Bronchial epithelial cell (primary cell): ENCODE results near the gene ESYT2. TPM values are rescaled to one million over a fixed set of nuclear protein-coding genes. Genes with fewer than 3 reads are reported as not detected.

Source experiments
- DNase-seq: peaks from one replicate; pipeline ENCODE4 v3.0.0-alpha.2; 2010; ENCODE audit warnings: low read depth
- FAIRE-seq: peaks from 2 replicates; lab custom pipeline; 2011; peaks lifted over from hg19 to GRCh38; lab: Jason Lieb, UNC
- H3K27me3 ChIP-seq: 2 replicates; pipeline ENCODE4 v1.5.1; 2011; ENCODE audit warnings: low read length; ENCODE audit not compliant: control insufficient read depth, insufficient read depth
- H3K36me3 ChIP-seq: 2 replicates; pipeline ENCODE4 v1.5.1; 2011; ENCODE audit warnings: low read length; ENCODE audit not compliant: control insufficient read depth, insufficient read depth
- H3K4me3 ChIP-seq: 2 replicates; pipeline ENCODE4 v1.5.1; 2011; ENCODE audit warnings: mild to moderate bottlenecking, low read depth, low read length, control low read depth
- total RNA-seq: library from RNA; depleted of rRNA; stranded (reverse); fragments of >200 nt; gene quantifications from 2 replicates; pipeline ENCODE4 v1.2.1, GENCODE V29; 2014
- TF ChIP-seq, protein P1 (sequence below): IDR thresholded peaks from 2 replicates; pipeline ENCODE4 v1.5.1; 2011; ENCODE audit warnings: mild to moderate bottlenecking, moderate library complexity, low read length, control low read depth, inconsistent platforms; ENCODE audit not compliant: insufficient read depth, severe bottlenecking

Gene ESYT2
- total RNA-seq, 1 donor from 2014 or later, result 75.0 TPM

DNA sequence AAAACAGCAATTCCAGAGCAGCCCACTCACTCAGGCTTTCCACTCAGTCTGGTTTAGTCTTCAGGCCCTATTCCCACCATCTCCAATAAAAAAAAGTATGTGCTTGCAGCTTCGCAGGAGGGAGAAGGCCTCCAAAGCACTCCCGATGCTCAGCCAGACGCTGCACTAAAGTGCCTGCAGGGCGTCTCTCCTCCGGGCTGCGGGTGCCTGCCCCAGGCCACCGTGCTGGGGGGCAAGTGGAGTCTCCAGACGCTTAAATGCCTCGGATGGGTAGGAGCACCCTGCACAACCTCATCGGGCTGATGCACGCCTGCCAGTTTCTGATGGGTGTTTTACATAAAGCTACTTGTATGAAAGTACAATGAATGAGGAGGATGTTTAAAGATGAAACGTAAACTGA is 93.4 kb downstream of the ESYT2 start:
- TF ChIP-seq, protein P1, sequence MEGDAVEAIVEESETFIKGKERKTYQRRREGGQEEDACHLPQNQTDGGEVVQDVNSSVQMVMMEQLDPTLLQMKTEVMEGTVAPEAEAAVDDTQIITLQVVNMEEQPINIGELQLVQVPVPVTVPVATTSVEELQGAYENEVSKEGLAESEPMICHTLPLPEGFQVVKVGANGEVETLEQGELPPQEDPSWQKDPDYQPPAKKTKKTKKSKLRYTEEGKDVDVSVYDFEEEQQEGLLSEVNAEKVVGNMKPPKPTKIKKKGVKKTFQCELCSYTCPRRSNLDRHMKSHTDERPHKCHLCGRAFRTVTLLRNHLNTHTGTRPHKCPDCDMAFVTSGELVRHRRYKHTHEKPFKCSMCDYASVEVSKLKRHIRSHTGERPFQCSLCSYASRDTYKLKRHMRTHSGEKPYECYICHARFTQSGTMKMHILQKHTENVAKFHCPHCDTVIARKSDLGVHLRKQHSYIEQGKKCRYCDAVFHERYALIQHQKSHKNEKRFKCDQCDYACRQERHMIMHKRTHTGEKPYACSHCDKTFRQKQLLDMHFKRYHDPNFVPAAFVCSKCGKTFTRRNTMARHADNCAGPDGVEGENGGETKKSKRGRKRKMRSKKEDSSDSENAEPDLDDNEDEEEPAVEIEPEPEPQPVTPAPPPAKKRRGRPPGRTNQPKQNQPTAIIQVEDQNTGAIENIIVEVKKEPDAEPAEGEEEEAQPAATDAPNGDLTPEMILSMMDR, result no peak
- no peak for FAIRE-seq
- no peaks in the 10 kb centered on the region for H3K27me3 ChIP-seq
- DNase-seq, result no peak
- no peak overlapping the region for H3K4me3 ChIP-seq
- H3K36me3 ChIP-seq, result peaks cover 18% of the 10 kb centered on the region

DNA sequence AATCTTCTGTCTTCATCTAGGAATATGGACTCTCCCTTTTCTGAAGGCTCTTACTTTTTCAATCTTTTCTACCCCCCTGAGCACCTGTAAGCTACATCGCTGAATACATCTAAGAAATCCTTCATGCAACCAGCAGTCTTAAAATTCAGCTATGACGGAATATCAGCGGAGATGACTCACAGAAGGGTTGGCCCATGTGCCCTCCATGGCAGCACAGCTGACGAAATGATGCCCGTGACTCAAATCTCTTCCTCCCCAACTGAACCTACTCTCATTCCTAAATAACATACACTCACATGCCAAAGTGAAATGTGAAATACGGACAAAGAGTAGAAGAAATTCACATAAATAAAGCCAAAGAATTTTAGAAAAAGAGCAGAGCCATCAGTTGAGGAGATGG is 94.4 kb downstream of the ESYT2 start:
- H3K4me3 ChIP-seq, result no peak overlapping the region
- TF ChIP-seq, protein P1, result no peak
- DNase-seq (peak; percentile 40), FAIRE-seq (no peak)
- H3K36me3 ChIP-seq, result peaks cover 21% of the 10 kb centered on the region
- no peaks in the 10 kb centered on the region for H3K27me3 ChIP-seq

DNA sequence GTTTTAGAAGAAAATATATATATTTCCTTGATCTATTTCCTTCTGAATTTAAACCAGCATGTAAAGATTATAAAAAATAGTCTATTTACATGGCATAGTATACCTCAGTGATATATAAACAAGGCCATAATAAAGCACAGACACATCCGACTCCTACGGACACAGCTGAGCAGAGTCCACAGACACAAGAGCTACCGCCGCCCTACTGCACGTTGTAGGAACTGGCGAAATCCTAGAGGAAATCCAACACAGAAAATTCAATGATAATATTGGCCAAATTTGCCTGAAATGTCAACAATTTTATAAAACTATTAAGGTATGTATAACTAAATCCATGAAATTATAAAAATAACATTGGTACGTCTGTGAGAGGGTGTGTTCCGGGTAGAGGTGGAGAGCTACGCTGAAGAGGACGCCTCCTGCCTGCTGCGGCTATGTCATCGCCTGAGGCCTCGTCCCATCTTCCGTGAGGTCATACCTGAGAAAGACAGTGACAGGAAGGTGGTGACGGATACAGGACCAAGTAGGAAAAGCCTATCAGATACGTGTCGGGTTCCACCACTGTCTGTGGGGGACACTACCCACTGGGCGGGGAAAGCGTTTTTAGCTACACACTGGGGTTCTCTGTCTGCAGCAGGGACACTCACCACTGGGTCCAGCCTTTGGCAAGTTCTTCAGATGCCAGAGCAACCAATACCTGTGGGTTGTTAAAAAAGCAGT is 95.4 kb downstream of the ESYT2 start:
- Histone ChIP-seq H3K27me3 (no peaks in the 10 kb centered on the region), H3K4me3 (no peak overlapping the region), H3K36me3 (peaks cover 20% of the 10 kb centered on the region)
- TF ChIP-seq, protein P1, result no peak
- no peak for FAIRE-seq
- DNase-seq, result no peak

DNA sequence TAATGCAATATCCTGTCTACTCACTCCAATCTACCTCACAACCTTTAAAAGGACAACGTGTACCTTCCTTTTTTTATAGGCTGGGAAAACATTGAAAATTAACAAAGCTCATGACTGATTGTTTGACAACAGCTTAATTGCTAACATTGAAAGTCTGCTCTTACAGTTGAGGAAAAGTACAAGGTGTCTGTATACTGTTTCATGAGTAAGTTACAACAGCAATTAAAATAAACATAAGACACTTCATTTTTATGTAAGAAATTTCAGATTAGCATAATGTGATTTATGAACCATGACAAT is 96.1 kb downstream of the ESYT2 start:
- Histone ChIP-seq H3K27me3 (no peaks in the 10 kb centered on the region), H3K4me3 (no peak overlapping the region), H3K36me3 (peaks cover 17% of the 10 kb centered on the region)
- DNase-seq (no peak), FAIRE-seq (no peak)
- TF ChIP-seq, protein P1, result no peak

DNA sequence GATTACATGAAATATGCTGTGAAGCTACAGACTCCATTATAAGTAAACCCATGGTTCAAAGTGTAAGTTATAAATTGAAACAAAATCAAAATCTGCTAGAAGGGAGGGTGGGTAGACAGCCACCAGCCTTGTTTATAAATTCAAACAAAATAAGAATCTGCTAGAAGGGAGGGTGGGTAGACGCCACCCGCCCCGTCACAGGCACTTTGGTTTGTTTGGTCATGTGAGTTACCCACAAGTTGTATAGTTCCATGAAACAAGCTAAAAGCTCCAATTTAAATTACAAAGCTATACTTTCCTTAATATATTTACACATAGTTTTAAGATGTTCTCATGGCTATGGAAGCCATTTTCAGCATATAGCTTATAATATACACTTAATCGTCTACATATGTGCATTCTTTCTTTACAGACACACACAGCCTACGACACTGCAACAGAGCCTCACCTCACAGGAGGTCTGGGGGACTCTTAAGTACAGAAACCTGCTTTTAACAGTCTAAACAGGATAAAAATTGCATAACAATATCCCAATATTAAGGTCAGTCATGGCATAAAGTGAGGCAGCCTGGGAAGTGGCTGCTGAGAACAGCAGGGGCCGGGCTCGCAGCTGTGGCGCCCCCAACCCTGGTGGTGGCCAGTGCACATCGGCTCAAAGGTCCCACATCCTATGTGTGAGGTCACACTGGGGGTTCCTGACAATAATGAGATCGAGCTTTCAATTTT is 96.7 kb downstream of the ESYT2 start:
- FAIRE-seq, result no peak
- Histone ChIP-seq H3K36me3 (peaks cover 17% of the 10 kb centered on the region), H3K27me3 (no peaks in the 10 kb centered on the region), H3K4me3 (no peak overlapping the region)
- TF ChIP-seq, protein P1, result no peak
- no peak for DNase-seq
